ENCODE data around the gene JAG2.

DNA sequence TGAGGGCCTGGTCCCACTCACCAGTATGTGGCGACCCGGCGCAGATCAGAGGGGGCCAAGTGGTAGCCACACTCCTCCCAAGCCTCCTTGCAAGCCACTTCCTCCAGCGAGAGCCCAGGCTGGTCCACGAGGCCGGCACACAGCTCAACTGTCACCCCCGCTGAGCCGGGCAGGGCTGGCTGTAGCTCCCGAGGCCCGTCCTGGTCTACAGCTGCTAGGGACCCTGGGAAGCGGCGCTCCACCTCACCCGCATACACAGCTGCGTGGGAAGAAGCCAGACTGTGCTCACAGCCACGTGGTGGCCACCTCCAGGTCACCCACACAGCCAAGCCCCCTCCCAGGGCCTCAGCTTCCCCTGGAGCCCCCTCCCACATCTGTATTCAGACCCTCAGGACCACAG is 7.9 kb upstream of the JAG2 start:
- TF ChIP-seq, protein P1, sequence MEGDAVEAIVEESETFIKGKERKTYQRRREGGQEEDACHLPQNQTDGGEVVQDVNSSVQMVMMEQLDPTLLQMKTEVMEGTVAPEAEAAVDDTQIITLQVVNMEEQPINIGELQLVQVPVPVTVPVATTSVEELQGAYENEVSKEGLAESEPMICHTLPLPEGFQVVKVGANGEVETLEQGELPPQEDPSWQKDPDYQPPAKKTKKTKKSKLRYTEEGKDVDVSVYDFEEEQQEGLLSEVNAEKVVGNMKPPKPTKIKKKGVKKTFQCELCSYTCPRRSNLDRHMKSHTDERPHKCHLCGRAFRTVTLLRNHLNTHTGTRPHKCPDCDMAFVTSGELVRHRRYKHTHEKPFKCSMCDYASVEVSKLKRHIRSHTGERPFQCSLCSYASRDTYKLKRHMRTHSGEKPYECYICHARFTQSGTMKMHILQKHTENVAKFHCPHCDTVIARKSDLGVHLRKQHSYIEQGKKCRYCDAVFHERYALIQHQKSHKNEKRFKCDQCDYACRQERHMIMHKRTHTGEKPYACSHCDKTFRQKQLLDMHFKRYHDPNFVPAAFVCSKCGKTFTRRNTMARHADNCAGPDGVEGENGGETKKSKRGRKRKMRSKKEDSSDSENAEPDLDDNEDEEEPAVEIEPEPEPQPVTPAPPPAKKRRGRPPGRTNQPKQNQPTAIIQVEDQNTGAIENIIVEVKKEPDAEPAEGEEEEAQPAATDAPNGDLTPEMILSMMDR (CRISPR knock-in tag; IDR thresholded peaks at IDR 0.05), result no peak
- TF ChIP-seq CEBPB (IDR thresholded peaks at IDR 0.05; ENCODE audit: borderline replicate concordance, low read depth, low read length), result no peak
- TF ChIP-seq ZNF777 (CRISPR knock-in tag; IDR thresholded peaks at IDR 0.05), result no peak
- no peak for TF ChIP-seq PHF21A (CRISPR knock-in tag; IDR thresholded peaks at IDR 0.05)
